GM23248 (cell line): ENCODE measurements around the gene FOXN3.

Experiments used
- EZH2 ChIP-seq: fragments of 200-600 bp; sonication (generic); IDR thresholded peaks from 2 replicates; pipeline ENCODE4 v1.6.1; 2018; ENCODE audit warnings: antibody characterized with exemption, mild to moderate bottlenecking; ENCODE audit not compliant: insufficient read depth, poor library complexity, severe bottlenecking
- EZH2phosphoT487 ChIP-seq: fragments of 200-600 bp; sonication (generic); IDR thresholded peaks from 2 replicates; pipeline ENCODE4 v1.6.1; 2018; ENCODE audit warnings: antibody characterized with exemption, moderate library complexity, mild to moderate bottlenecking, low read depth; ENCODE audit not compliant: insufficient read depth

DNA sequence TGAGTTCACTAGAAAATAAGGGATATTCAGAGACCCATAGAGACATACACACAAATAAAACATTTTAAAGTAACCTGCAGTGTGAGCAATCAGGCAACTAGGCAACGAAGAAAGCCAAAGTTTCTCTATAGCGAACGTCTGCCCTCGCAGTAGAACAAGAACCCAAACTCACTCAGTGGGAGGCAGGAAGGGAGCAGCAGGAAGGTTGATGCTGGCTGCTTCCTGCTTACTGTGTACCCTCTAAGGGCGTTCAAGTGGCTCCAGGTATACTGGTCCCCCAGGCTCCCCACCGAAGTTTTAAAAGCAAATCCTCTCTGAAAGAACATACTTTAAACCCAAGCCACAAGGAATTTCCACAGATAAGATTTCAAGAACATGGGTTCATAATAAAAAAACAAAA is 249.3 kb downstream of the FOXN3 start:
- TF ChIP-seq EZH2phosphoT487 (no peak), EZH2 (no peak)
